GM18499 (cell line): ENCODE data around the gene CEACAM4.
"Not testable (repeated sequence)": the region's sequence is repeated elsewhere in the genome, so short reads cannot be mapped to it uniquely, and the experiment has no call there.

ENCODE experiments used
- ATAC-seq: cut with Tn5 transposase; IDR thresholded peaks from one replicate; pipeline ENCODE4 v1.9.1; 2021; ENCODE audit warnings: moderate number of reproducible peaks; ENCODE audit not compliant: insufficient read depth, unreplicated experiment

The CEACAM4 gene

DNA sequence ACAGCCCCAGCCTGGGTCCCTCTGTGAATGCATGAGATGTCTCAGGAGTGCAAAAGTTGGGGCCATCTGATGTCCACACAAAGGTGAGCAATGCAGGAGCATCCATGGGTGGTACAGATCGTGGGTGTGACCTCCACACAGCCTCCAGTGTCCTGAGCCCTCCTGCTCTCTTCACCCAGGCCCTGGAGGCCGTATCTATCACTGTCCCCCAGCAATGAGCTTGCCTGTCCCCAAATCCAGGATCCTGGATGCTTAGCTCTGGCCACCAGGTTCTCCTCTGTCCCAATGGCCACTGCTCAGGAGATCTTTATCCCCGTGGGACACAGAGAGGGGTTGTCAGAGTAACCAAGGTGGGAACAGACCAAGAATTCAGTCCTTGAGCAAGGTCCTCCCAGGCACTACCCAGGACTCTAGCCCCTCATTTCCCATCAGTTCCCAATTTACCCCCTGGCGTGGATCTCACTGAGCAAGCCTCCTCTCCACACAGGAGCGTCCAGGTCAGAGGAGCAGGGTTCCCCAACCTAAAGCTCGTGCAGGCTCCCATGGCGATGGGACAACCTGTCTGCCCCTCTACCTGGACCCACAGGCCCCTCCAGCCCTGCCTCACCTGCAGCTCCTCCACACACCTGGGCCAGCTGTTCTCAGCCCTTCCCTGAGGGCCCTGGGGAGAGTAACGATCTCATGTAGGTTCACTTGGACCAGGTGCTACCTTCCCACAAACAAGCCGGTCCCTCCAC is 39.6 kb downstream of the CEACAM4 start:
- no peak for ATAC-seq

DNA sequence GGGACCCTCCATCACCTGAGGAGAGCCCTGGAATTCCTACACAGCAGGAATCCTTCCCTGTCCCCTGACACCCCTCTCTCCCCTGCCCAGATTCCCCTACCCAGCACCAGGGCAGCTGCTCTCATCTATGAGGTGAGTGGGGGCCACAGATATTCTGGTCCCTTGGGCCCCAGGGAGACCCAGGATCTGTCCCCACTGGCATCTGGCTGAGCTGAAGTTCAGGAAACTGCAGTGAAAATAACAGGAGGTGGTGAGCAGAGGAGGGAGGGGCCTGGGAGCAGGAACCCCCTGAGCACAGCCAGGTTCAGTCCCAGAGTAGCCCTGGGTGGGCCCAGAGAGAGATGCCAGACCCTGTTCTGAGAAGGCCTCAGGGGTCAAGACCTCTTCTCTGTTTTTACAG is 40.8 kb downstream of the CEACAM4 start:
- no peak for ATAC-seq

DNA sequence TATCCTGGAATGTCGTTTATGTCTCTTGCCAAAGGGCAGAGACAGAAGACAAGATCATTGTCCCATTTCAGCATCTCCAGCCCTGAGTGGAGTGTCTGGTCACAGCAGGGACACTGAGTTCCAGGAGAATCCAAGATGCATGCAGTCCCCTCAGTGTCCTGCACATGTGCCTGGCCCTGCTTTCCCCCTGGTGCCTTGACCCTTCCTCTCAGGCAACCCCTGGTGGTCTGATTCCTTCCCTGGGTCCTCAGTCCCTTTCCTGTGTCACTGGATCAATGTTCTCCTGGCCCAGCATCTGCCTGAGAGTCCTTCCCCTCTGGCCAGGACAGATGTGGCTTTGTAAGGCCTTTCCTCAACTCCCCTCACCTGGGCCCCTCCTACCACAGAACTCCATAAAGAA is 41.9 kb downstream of the CEACAM4 start:
- ATAC-seq, result no peak

DNA sequence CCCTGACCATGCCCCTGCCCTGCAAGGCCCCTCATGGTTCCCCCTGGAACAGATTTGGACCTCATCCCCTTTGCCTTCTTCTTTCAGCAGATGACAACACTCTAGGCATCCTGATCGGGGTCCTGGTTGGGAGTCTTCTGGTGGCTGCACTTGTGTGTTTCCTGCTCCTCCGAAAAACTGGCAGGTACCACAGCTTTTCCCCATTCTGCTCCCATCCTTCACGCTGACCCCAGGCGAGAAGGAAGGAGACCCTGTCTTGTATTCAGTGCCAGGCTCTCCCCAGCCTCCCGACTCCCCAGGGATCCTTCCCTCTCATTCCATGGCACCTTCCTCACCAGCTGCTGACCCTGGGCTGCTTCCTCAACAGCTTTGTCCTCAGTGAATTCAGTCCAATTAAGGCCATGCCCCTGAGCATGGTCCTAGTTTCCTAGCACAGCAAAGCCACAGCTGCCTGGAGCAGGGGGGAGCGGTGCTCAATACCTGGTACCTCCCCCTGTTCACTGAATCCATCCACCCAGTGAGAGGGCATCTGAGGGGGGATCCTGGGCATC is 42.5 kb downstream of the CEACAM4 start:
- ATAC-seq, result no peak

DNA sequence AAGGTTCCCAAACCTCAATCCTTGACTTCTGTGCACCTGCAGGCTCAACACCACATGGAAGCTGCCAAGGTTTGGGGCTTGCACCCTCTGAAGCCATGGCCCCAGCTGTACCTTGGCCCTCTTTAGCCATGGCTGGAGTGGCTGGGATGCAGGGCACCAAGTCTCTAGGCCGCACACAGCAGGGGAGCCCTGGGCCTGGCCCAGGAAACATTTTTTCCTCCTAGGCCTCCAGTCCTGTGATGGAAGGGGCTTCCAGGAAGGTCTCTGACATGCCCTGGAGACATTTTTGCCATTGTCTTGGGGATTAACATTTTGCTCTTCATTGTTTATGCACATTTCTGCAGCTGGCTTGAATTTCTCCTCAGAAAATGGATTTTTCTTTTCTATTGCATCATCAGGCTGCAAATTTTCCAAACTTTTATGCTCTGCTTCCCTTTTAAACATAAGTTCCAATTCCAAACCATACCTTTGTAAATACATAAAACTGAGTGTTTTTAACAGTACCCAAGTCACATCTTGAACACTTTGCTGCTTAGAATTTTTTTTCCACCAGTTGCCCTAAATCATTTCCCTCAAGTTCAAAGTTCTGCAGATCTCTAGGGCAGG is 44.2 kb downstream of the CEACAM4 start:
- ATAC-seq, result not testable (repeated sequence)

DNA sequence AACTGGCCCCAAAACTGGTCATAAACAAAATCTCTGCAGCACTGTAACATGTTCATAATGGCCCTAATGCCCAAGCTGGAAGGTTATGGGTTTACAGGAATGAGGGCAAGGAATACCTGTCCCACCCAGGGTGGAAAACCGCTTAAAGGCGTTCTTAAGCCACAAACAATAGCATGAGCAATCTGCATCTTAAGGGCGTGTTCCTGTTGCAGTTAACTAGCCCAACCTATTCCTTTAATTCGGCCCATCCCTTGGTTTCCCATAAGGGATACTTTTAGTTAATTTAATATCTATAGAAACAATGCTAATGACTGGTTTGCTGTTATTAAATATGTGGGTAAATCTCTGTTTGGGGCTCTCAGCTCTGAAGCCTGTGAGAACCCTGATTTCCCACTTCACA is 45.8 kb downstream of the CEACAM4 start:
- not testable (repeated sequence) for ATAC-seq

DNA sequence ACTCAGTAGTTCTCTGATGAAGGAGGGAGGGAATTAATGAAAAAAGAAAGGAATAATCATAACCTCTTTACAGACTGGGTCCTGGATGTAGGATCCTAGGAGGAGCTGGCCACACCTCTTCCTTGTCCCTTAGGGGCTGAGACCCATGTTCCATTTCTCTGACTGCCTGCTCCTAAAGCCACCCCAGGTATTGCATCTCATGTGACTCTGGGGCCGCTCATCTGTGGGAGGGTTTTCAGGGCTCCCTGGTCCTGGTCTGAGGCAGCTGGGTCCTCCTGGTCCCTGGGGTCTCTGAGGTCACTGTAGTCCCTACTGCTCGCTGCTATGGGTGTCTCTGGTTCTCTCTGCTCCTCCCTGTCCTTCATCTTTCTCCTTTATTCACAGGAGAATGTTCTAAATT is 48.0 kb downstream of the CEACAM4 start:
- ATAC-seq, result no peak

DNA sequence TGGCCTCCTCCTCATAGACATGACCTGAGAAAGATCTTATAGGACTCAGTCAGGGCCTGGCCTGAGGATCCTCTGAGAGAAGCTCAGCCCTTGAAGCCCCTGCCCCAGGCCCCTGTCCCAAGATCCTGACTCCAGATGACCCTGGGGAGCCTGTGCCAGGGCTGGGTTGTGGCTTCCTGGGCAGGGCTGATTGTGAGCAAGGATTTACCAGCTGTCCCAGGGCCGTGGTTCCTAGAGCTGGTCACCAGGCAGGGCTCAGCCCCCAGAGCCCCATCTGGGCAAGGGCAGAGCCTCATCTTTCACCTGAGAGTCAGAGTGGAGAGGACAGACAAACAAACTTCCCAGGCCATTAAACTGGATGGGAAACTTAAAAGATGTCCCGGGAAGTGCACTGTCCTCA is 49.0 kb downstream of the CEACAM4 start:
- no peak for ATAC-seq

DNA sequence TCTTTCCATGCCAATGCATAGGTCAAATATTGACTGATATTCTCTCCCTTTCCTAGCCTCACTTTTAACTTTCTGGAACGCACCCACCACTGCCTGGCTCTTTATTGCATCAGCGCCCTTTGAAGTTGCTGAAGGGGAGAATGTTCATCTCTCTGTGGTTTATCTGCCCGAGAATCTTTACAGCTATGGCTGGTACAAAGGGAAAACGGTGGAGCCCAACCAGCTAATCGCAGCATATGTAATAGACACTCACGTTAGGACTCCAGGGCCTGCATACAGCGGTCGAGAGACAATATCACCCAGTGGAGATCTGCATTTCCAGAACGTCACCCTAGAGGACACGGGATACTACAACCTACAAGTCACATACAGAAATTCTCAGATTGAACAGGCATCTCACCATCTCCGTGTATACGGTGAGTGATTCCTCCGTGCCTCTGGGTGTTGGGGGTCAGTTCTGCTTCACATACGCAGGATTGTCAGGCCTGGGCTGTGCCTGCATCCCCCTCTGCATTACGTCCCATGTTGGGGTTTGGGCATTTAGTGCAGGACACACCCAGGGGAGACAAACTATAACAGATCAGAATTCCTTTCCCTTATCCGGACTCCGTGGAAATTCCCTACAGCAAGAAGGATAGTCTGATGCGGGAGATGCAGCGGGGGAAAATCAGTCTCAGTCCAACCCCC is 49.6 kb downstream of the CEACAM4 start:
- no peak for ATAC-seq

DNA sequence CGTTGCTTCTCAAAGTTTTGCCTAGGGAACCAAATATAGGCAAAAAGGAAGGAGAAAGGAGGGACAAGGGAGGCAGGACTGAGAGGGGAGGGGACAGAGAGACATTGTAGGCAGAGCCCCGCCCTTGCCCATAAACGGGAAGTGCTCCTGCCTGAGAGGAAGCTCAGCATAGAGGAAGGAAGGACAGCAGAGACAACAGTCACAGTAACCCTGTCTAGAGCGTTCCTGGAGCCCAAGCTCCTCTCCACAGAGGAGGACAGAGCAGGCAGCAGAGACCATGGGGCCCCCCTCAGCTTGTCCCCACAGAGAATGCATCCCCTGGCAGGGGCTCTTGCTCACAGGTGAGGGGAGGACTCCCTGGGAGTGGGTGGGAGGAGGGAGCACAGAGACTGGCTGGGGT is 50.9 kb downstream of the CEACAM4 start, which contains the start of gene CEACAM21:
Gene CEACAM21 (plus strand): TSS at position 169 of the 400 bp plus-strand sequence. CDS start 109 bp downstream, at position 278.
- ATAC-seq, result no peak

DNA sequence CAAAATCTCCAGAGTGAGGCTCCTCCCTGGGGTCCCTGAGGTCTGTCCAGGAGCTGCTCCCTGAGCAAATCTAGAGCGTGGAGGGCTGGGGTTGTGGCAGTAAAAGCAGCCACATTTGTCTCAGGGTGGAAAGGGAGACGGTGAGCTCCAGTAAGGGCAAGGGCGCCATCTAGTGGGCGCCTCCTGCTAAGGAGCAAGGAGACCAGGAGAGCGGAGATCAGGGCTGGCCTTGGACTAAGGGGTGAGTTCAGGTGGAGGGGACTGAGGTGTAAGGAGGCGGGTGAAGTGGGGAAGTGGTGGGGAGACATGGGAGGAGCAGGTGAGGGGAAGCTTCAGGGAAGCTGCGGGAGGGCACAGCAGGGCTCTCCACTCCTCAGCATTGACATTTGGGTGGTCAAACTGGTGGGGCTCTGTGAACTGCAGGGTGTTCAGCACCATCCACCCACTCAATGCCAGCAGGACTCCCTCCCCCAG is 56.2 kb downstream of the CEACAM4 start:
- ATAC-seq, result no peak

DNA sequence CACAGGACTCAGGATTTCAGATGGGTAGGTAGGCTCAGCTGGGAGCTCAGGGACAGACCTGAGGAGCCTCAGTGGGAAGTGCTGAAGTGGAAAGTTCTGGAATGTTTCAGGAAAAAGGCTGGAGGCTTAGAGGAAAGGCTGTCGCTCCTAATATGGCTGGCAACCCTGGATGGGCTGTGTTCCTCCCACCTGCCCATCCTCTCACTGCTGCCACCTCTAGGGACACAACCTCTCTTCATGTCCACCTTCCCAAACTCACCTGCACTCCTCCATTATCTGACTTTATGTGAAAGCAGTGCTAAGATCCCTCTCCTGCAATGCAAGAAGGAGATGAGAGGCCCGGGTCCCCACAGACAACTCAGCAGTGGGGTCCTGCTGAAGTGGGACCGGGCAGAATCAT is 56.7 kb downstream of the CEACAM4 start:
- ATAC-seq, result no peak

DNA sequence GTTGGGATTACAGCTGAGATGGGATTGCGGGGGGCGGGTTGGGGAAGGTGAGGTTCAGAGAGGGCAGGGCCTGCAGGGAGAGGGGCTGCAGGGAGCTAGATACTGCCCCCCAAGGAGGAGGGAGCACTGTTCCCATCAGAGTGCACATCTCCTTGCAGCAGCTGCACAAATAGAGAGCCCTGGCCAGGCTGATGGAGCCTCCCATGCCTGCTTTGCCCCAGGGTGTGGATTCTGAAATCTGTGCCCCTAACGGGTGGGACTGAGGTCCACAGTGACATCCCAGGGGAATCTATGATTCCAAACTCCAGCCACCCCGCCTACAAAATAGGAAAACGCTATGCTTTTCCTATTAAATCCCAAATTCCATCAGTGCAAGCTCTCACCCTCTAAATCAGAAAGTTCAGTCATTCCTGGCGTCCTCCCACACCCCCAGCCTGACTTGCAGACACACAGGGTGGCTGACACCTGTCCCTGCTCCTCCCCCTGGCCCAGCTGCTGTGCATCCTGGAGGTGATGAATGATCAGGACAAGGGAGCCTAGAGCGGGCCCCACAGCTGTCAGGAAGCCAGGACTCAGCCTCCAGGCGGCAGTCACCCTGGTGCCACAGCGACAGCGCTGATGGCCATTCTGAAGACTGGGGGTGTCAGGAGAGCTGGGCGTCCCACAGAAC is 57.3 kb downstream of the CEACAM4 start:
- no peak for ATAC-seq
